ENCODE measurements around the gene PEDS1.
"Not testable (repeated sequence)": the region's sequence is repeated elsewhere in the genome, so short reads cannot be mapped to it uniquely, and the experiment has no call there.

Gene PEDS1

GRCh38 chr20:50163570-50164317 is 10.2 kb upstream of the PEDS1 start:
- DNase-seq (ENCODE audit: low spot score): no peak

GRCh38 chr20:50161494-50161893 is 8.0 kb upstream of the PEDS1 start:
- DNase-seq (ENCODE audit: low spot score): not testable (repeated sequence)

GRCh38 chr20:50153153-50153499 is 397 bp downstream of the PEDS1 start:
- DNase-seq (ENCODE audit: low spot score): no peak

- DNase-seq (ENCODE audit: low spot score): peak; percentile 6
Measured at GRCh38 chr20:50152394-50153152, 950 bp downstream of the PEDS1 start.

- DNase-seq (ENCODE audit: low spot score): no peak
Measured at GRCh38 chr20:50151034-50151743, 2.3 kb downstream of the PEDS1 start.

GRCh38 chr20:50149481-50150254 is 3.9 kb downstream of the PEDS1 start:
- no peak for DNase-seq (ENCODE audit: low spot score)

- DNase-seq (ENCODE audit: low spot score): peak; percentile 84
Measured at GRCh38 chr20:50146732-50147662, 6.5 kb downstream of the PEDS1 start.

- DNase-seq (ENCODE audit: low spot score): no peak
Measured at GRCh38 chr20:50146214-50146613, 7.3 kb downstream of the PEDS1 start.

- no peak for DNase-seq (ENCODE audit: low spot score)
Measured at GRCh38 chr20:50145566-50145965, 8.0 kb downstream of the PEDS1 start.

GRCh38 chr20:50144362-50144761 is 9.2 kb downstream of the PEDS1 start:
- DNase-seq (ENCODE audit: low spot score): no peak

GRCh38 chr20:50142812-50143211 is 10.7 kb downstream of the PEDS1 start:
- no peak for DNase-seq (ENCODE audit: low spot score)

GRCh38 chr20:50141811-50142561 is 11.5 kb downstream of the PEDS1 start:
- no peak for DNase-seq (ENCODE audit: low spot score)

GRCh38 chr20:50141018-50141675 is 12.4 kb downstream of the PEDS1 start:
- DNase-seq (ENCODE audit: low spot score): no peak

GRCh38 chr20:50140339-50140859 is 13.1 kb downstream of the PEDS1 start:
- DNase-seq (ENCODE audit: low spot score): no peak

GRCh38 chr20:50138479-50139393 is 14.8 kb downstream of the PEDS1 start:
- DNase-seq (ENCODE audit: low spot score): no peak

- no peak for DNase-seq (ENCODE audit: low spot score)
Measured at GRCh38 chr20:50138120-50138478, 15.4 kb downstream of the PEDS1 start.

GRCh38 chr20:50137702-50138101 is 15.8 kb downstream of the PEDS1 start:
- DNase-seq (ENCODE audit: low spot score): not testable (repeated sequence)

GRCh38 chr20:50136822-50137599 is 16.5 kb downstream of the PEDS1 start:
- no peak for DNase-seq (ENCODE audit: low spot score)
